Loucy (cell line): ENCODE measurements around the gene SRGAP2.
"Not testable (repeated sequence)": the region's sequence is repeated elsewhere in the genome, so short reads cannot be mapped to it uniquely, and the experiment has no call there.

Experiments used
- CTCF ChIP-seq: fragments of 200-600 bp; sonication (generic); conservative IDR thresholded peaks from 2 replicates; pipeline ENCODE4 v1.5.1; 2014; ENCODE audit warnings: mild to moderate bottlenecking, antibody characterized with exemption, low read length
- EZH2phosphoT487 ChIP-seq: fragments of 200-600 bp; IDR thresholded peaks from 2 replicates; pipeline ENCODE4 v1.6.1; 2018; ENCODE audit warnings: antibody characterized with exemption, mild to moderate bottlenecking, moderate library complexity, borderline replicate concordance

- not testable (repeated sequence) for TF ChIP-seq CTCF, EZH2phosphoT487
Observed at GRCh38 chr1:206205569-206205968, 2.2 kb downstream of the SRGAP2 start.
